ENCODE results near the gene TAF4.

DNA sequence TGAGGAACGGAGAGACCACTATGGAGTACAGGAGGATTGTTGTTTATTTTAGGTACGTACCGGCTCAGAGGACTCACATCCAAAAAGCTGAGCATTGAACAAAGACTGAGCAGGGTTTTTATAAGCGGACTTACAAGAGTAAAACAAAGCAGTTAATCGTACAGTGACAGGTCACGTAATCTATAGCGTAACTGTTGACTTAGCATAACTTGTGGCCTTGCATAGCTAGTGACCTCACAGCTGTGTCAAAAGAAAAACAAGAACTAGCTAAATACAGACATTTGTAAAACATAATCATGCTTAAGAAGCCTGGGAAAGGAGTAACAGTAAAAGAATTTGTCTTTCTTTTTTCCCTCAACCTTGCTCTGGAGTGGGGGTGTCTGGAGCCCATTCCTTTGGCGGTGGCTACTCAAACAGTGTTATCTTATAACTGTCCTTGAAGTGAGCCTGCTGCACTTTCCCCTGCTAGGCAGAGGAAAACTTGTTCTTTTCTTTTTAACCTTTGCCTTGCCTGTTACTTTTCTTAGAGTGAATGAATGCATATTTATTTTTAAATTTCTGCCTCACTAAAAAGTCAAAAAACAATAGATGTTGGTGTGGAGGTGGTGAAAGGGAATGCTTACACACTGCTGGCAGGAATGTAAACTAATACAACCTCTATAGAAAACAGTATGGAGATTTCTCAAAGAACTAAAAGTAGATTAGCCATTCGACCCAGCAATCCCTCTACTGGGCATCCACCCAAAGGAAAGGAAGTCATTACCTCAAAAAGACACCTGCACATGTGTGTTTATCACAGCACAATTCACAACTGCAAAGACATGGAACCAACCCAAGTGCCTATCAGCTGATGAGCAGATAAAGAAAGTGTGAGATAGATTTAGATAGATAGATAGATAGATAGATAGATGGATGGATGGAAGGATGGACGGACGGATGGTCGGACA is 109.0 kb downstream of the TAF4 start:
- no peak for TF ChIP-seq POLR2AphosphoS5 (IDR thresholded peaks at IDR 0.05)
- TF ChIP-seq, protein P1, sequence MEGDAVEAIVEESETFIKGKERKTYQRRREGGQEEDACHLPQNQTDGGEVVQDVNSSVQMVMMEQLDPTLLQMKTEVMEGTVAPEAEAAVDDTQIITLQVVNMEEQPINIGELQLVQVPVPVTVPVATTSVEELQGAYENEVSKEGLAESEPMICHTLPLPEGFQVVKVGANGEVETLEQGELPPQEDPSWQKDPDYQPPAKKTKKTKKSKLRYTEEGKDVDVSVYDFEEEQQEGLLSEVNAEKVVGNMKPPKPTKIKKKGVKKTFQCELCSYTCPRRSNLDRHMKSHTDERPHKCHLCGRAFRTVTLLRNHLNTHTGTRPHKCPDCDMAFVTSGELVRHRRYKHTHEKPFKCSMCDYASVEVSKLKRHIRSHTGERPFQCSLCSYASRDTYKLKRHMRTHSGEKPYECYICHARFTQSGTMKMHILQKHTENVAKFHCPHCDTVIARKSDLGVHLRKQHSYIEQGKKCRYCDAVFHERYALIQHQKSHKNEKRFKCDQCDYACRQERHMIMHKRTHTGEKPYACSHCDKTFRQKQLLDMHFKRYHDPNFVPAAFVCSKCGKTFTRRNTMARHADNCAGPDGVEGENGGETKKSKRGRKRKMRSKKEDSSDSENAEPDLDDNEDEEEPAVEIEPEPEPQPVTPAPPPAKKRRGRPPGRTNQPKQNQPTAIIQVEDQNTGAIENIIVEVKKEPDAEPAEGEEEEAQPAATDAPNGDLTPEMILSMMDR (IDR thresholded peaks at IDR 0.05; ENCODE audit: poor library complexity, severe bottlenecking): no peak
- no peak for TF ChIP-seq REST (IDR thresholded peaks at IDR 0.05; ENCODE audit: borderline replicate concordance)
- TF ChIP-seq EZH2 (IDR thresholded peaks at IDR 0.05; ENCODE audit: borderline replicate concordance, insufficient read depth, low read length, poor library complexity, severe bottlenecking): no peak
